Activated T-helper 2 cell treated with anti-CD3 and anti-CD28 coated beads, Interferon-gamma antibody, Interleukin-2, Interleukin-4, amounts not matched to agents 10 μg/mL and 5 μg/mL and 100 μg/mL, durations not matched to agents 14 hours and 24 hours and 36 hours (primary cell): Measurements from ENCODE around the gene KMT2B. TPM values are rescaled to one million over a fixed set of nuclear protein-coding genes. Genes with fewer than 3 reads are reported as not detected.
"Not testable (repeated sequence)": the region's sequence is repeated elsewhere in the genome, so short reads cannot be mapped to it uniquely, and the experiment has no call there.

Experiments used
- DNase-seq: peaks from one replicate; pipeline ENCODE4 v3.0.0; 2021; ENCODE audit warnings: low spot score
- H3K27ac Mint-ChIP-seq: one replicate; pipeline ENCODE4 v1.8.0; 2021; ENCODE audit warnings: mixed read lengths
- H3K27me3 Mint-ChIP-seq: one replicate; pipeline ENCODE4 v1.8.0; 2021; ENCODE audit warnings: low read depth, mixed read lengths
- H3K36me3 Mint-ChIP-seq: one replicate; pipeline ENCODE4 v1.8.0; 2021; ENCODE audit warnings: low read depth, mixed read lengths
- H3K4me1 Mint-ChIP-seq: one replicate; pipeline ENCODE4 v1.8.0; 2021; ENCODE audit warnings: low read depth, mixed read lengths
- H3K4me3 Mint-ChIP-seq: one replicate; pipeline ENCODE4 v1.8.0; 2021; ENCODE audit warnings: low read depth, mild to moderate bottlenecking, moderate library complexity, mixed read lengths
- H3K9me3 Mint-ChIP-seq: one replicate; pipeline ENCODE4 v1.8.0; 2021; ENCODE audit warnings: mixed read lengths
- intact Hi-C: fragments of 100-400 bp; cut with micrococcal nuclease; formaldehyde crosslinking; loops from one replicate; pipeline ENCODE4 v1.15.1; 2023
- total RNA-seq: library from RNA; stranded (reverse); gene quantifications from 2 replicates; pipeline ENCODE4 v1.2.3, GENCODE V29; 2022

KMT2B gene
- total RNA-seq: 58.4 and 63.3 TPM in 2 replicates

- Mint-ChIP-seq H3K4me3 (peak within 1 kb of the TSS; percentile 94), H3K27me3 (no peaks in the 10 kb centered on the region), H3K27ac (peak within 1 kb of the TSS; percentile 92), H3K36me3 (peaks cover 73% of the 10 kb centered on the region), H3K9me3 (no peaks in the 10 kb centered on the region), H3K4me1 (peaks cover 28% of the 10 kb centered on the region)
- intact Hi-C loops: loop anchor here (1.0 to 5.0 kb wide), 8 partner anchors 15 to 451 kb away; partner anchors contain the start of genes ARHGAP33, PROSER3, PSENEN and U2AF1L4
- DNase-seq: no peak
These were observed at the start of gene KMT2B for GRCh38 chr19:35717665-35718344. Gene KMT2B (plus strand): TSS chr19:35718003. CDS start chr19:35718019, 16 bp downstream.

- H3K4me3 Mint-ChIP-seq: no peak overlapping the region
- H3K9me3 Mint-ChIP-seq: no peaks in the 10 kb centered on the region
- peaks cover 13% of the 10 kb centered on the region for H3K4me1 Mint-ChIP-seq
- intact Hi-C loops: no loop called here
- no peak overlapping the region for H3K27ac Mint-ChIP-seq
- peaks cover 29% of the 10 kb centered on the region for H3K27me3 Mint-ChIP-seq
- DNase-seq: no peak
- H3K36me3 Mint-ChIP-seq: no peaks in the 10 kb centered on the region
These were observed 48.2 kb upstream of the KMT2B start for GRCh38 chr19:35669566-35669965.

- Mint-ChIP-seq H3K9me3 (no peaks in the 10 kb centered on the region), H3K4me3 (no peak overlapping the region), H3K36me3 (no peaks in the 10 kb centered on the region), H3K27ac (no peak overlapping the region), H3K27me3 (peaks cover 29% of the 10 kb centered on the region), H3K4me1 (peaks cover 13% of the 10 kb centered on the region)
- intact Hi-C loops: no loop called here
- DNase-seq: no peak
These were observed 47.8 kb upstream of the KMT2B start for GRCh38 chr19:35669974-35670373.

- intact Hi-C loops: no loop called here
- Mint-ChIP-seq H3K36me3 (no peaks in the 10 kb centered on the region), H3K4me1 (peaks cover 13% of the 10 kb centered on the region), H3K9me3 (no peaks in the 10 kb centered on the region), H3K27me3 (peaks cover 29% of the 10 kb centered on the region), H3K27ac (no peak overlapping the region), H3K4me3 (no peak overlapping the region)
- no peak for DNase-seq
These were observed 47.1 kb upstream of the KMT2B start for GRCh38 chr19:35670686-35671085.

GRCh38 chr19:35671818-35672217 is 46.0 kb upstream of the KMT2B start:
- no peak for DNase-seq
- intact Hi-C loops: loop anchor here (2.0 kb wide), 1 partner anchor 41 kb away; no protein-coding TSS in a partner anchor
- no peaks in the 10 kb centered on the region for H3K9me3 Mint-ChIP-seq
- no peak overlapping the region for H3K27ac Mint-ChIP-seq
- no peaks in the 10 kb centered on the region for H3K36me3 Mint-ChIP-seq
- H3K4me3 Mint-ChIP-seq: no peak overlapping the region
- H3K27me3 Mint-ChIP-seq: peaks cover 33% of the 10 kb centered on the region
- H3K4me1 Mint-ChIP-seq: peaks cover 13% of the 10 kb centered on the region

- Mint-ChIP-seq H3K9me3 (no peaks in the 10 kb centered on the region), H3K36me3 (no peaks in the 10 kb centered on the region), H3K27ac (peak overlapping the region; percentile 63), H3K27me3 (peaks cover 36% of the 10 kb centered on the region), H3K4me1 (peaks cover 13% of the 10 kb centered on the region), H3K4me3 (peak overlapping the region; percentile 83)
- intact Hi-C loops: loop anchor here (2.0 kb wide), 1 partner anchor 40 kb away; no protein-coding TSS in a partner anchor
- peak; percentile 43 for DNase-seq
These were observed 44.5 kb upstream of the KMT2B start for GRCh38 chr19:35673121-35673804.

- DNase-seq: no peak
- Mint-ChIP-seq H3K9me3 (no peaks in the 10 kb centered on the region), H3K4me1 (peaks cover 11% of the 10 kb centered on the region), H3K4me3 (no peak overlapping the region), H3K27me3 (peaks cover 23% of the 10 kb centered on the region), H3K36me3 (no peaks in the 10 kb centered on the region), H3K27ac (no peak overlapping the region)
- intact Hi-C loops: no loop called here
These were observed 42.1 kb upstream of the KMT2B start for GRCh38 chr19:35675589-35676140.

GRCh38 chr19:35689836-35690235 is 28.0 kb upstream of the KMT2B start:
- intact Hi-C loops: loop anchor here (10.0 kb wide), 1 partner anchor 135 kb away; no protein-coding TSS in a partner anchor
- Mint-ChIP-seq H3K9me3 (no peaks in the 10 kb centered on the region), H3K4me1 (peaks cover 7% of the 10 kb centered on the region), H3K27ac (no peak overlapping the region), H3K36me3 (no peaks in the 10 kb centered on the region), H3K4me3 (no peak overlapping the region), H3K27me3 (no peaks in the 10 kb centered on the region)
- no peak for DNase-seq

GRCh38 chr19:35691106-35691505 is 26.7 kb upstream of the KMT2B start:
- H3K4me1 Mint-ChIP-seq, H3K9me3 Mint-ChIP-seq, DNase-seq, H3K4me3 Mint-ChIP-seq, H3K27me3 Mint-ChIP-seq, H3K27ac Mint-ChIP-seq, H3K36me3 Mint-ChIP-seq: not testable (repeated sequence)
- intact Hi-C loops: loop anchor here (10.0 kb wide), 1 partner anchor 136 kb away; no protein-coding TSS in a partner anchor

- intact Hi-C loops: loop anchor here (10.0 kb wide), 1 partner anchor 137 kb away; no protein-coding TSS in a partner anchor
- no peak for DNase-seq
- Mint-ChIP-seq H3K9me3 (no peaks in the 10 kb centered on the region), H3K36me3 (no peaks in the 10 kb centered on the region), H3K4me1 (peaks cover 11% of the 10 kb centered on the region), H3K4me3 (no peak overlapping the region), H3K27ac (no peak overlapping the region), H3K27me3 (no peaks in the 10 kb centered on the region)
These were observed 25.8 kb upstream of the KMT2B start for GRCh38 chr19:35692010-35692409.

GRCh38 chr19:35693422-35693821 is 24.4 kb upstream of the KMT2B start:
- no peak for DNase-seq
- Mint-ChIP-seq H3K9me3 (no peaks in the 10 kb centered on the region), H3K4me3 (no peak overlapping the region), H3K36me3 (no peaks in the 10 kb centered on the region), H3K27ac (no peak overlapping the region), H3K4me1 (peaks cover 13% of the 10 kb centered on the region), H3K27me3 (no peaks in the 10 kb centered on the region)
- intact Hi-C loops: loop anchor here (1.0 to 10.0 kb wide), 3 partner anchors 127 to 238 kb away; no protein-coding TSS in a partner anchor

GRCh38 chr19:35693835-35694599 is 23.8 kb upstream of the KMT2B start:
- H3K36me3 Mint-ChIP-seq: no peaks in the 10 kb centered on the region
- no peaks in the 10 kb centered on the region for H3K9me3 Mint-ChIP-seq
- no peak overlapping the region for H3K4me3 Mint-ChIP-seq
- H3K27me3 Mint-ChIP-seq: no peaks in the 10 kb centered on the region
- intact Hi-C loops: loop anchor here (1.0 to 10.0 kb wide), 5 partner anchors 23 to 237 kb away; no protein-coding TSS in a partner anchor
- peak; percentile 85 for DNase-seq
- H3K4me1 Mint-ChIP-seq: peaks cover 13% of the 10 kb centered on the region
- peak overlapping the region; percentile 35 for H3K27ac Mint-ChIP-seq
